Eye (tissue), 1 donor: Measurements from ENCODE around the gene CGB2.
A peak's percentile ranks its signal among the peaks of the same experiment; 100 is the strongest.
"Not testable (repeated sequence)": the region's sequence is repeated elsewhere in the genome, so short reads cannot be mapped to it uniquely, and the experiment has no call there.

Experiments
- DNase-seq: peaks from one replicate; pipeline ENCODE4 v3.0.0-alpha.2; 2015

Gene CGB2

DNA sequence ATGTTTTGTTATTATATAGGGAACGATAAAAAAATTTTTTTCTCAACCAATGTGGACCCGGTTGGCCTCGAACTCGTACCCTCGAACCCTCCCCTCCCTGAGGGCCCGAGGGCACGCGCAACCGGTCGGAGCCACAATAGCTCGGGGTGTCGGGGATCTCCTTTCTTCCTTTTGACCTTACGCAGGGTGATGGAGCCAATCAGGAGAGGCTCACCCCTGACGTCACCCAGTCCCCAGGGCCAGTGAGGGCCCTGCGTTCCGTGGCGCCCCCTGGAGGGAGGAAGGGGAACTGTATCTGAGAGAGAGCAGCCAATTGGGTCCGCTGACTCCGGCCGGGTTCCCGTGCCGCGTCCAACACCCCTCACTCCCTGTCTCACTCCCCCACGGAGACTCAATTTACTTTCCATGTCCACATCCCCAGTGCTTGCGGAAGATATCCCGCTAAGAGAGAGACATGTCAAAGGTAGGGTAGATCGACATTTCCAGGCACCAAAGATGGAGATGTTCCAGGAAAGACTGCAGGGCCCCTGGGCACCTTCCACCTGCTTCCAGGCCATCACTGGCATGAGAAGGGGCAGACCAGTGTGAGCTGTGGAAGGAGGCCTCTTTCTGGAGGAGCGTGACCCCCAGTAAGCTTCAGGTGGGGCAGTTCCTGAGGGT is at the start of gene CGB2:
Gene CGB2, plus strand, starts transcription at position 249 of the 660 bp plus-strand sequence. Its CDS starts 206 bp downstream, at position 455.
- not testable (repeated sequence) for DNase-seq

DNA sequence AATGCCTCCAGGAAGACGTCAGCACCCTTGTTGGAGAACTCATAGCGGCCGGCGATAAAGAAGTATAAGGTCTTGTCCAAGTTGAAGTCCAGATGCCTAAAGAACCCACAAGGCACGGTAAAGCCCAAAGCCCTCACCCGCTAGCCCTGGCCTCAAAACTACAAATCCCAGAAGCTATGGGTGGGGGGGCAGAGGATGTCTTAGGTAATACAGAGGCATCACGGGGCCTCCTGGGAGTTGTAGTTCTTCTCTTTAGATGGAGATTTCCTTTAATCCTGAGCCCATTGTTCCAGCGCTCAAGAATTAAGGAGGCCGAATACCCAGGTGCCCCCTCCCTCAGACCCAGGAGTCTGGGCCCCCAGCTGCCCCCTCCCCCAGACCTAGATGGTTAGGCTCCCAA is 49.4 kb upstream of the CGB2 start:
- no peak for DNase-seq

DNA sequence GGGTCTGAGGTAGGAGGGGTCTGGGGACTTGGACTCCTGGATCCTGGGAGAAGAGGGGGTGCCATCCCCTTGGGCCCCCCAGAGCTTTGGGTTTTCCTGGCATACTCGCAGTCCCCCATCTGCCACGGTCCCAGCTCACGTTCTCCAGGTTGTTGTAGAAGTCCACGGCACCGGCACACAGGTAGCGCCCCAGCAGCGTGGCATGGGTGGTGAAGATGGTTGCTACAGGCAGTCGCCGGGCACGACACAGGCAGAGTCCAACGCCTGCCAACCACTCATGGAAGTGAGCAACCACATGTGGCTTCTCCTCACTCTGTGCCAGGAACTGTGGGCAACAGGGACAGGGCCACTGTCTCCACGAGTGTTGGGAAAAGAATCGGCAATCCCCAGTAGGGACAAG is 46.0 kb upstream of the CGB2 start:
- no peak for DNase-seq

DNA sequence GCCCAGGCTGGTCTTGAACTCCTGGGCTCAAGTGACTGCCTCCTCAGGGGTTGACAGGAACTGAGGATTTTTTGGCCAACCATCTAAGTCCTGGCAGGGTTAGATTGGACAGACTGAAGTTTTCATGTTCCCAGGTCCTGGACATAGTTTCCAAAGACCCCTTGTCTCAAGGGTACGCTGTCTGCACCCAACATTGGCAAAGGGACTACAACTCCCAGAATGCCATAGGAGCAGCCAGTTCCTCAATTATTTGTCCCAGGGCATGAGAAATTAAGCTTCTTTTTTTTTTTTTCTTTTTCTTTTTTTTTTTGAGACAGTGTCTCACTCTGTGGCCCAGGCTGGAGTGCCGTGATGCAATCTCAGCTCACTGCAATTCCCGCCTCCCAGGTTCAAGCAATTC is 45.5 kb upstream of the CGB2 start:
- DNase-seq = no peak

DNA sequence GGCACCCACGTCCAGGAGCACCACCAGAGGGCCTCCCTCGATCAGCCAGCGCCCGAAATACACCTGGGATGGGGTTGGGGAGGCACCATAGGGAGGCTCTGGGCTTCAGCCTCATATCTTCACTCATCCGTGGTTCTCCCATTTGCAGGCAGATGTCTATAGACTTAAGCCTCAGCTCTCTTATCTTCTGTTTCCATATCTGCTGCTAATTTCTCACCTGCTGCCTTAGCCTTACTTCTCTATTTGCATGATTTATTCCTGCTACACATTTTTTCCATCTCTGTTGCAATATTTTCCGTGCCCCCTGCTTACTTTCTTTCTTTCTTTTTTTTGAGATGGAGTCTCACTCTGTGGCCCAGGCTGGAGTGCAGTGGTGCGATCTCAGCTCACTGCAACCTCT is 44.4 kb upstream of the CGB2 start:
- DNase-seq = no peak

DNA sequence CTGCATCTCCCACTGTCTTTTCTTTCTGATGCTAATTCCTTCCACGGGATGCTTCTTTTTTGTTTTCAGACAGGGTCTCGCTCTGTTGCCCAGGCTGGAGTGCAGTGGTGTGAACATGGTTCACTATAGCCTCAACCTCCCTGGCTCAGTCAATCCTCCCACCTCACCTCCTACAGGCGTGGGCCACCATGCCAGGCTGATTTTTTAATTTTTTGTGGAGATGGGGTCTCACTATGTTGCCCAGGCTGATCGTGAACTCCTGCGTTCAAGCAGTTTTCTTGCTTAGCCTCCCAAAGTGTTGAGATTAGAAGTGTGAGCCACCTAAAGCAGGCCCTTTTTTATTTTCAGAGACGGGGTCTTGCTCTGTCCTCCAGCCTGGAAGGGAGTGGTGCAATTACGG is 43.4 kb upstream of the CGB2 start:
- DNase-seq = no peak

DNA sequence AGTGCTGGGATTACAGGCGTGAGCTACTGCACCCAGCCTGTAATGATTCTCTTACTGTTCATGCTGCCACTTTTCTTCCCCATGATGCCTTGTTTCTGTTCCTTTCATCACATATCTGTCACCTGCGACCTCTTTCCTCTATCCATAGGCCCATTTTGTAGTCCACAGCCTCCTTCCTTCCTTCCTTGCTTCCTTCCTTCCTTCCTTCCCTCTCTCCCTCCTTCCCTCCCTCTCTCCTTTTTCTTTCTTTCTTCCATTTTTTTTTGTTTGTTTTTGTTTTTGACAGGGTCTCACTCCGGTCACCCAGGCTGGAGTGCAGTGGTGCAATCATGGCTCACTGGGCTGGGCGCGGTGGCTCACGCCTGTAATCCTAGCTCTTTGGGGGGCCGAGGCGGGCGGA is 42.8 kb upstream of the CGB2 start:
- no peak for DNase-seq

DNA sequence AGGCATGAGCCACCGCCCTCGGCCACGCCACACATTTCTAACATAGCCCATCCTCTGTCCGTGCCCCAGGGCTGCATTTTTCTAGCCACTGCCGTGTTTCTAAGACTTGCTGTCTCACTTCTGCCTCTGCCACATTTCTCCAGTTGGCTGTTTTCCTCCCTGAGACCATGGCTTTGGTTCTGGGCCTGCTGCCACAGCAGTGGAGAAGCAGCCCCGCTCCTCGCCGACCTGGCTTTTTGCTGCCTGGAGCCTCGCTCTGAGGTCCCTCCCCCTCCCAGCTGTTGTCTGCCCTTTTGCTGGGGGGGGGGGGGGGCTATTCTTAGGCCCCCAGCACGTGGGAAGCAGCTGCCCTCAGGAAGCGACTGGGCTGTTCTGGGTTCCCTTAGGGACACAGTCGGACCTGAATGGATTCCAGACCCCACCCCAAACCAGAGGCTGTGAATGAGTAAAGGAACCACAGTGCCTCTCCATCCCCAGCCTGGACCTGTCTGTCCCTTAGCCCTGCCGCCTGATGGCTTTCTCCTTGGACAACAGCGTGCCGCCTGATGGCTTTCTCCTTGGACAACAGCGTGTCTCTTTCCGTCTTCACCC is 41.9 kb upstream of the CGB2 start:
- DNase-seq = no peak

DNA sequence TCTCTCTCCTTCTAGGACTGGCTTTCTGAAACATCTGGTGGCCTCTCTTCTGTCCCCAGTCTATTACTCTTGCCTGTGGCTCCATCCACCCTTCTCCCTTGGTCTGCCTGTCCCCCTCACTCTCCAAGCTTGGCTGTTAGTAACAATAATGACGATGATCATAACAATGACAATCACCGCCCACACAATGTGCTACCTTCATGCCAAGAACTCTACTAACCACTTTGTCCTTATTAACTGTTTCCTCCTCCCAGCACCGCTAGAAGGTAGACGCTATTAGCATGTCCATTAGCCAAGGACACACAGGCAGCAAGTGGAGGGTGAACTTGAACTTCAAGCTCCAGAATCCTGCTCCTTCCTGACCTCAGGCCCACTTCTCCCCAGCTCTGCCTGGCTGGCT is 41.3 kb upstream of the CGB2 start:
- DNase-seq = no peak

DNA sequence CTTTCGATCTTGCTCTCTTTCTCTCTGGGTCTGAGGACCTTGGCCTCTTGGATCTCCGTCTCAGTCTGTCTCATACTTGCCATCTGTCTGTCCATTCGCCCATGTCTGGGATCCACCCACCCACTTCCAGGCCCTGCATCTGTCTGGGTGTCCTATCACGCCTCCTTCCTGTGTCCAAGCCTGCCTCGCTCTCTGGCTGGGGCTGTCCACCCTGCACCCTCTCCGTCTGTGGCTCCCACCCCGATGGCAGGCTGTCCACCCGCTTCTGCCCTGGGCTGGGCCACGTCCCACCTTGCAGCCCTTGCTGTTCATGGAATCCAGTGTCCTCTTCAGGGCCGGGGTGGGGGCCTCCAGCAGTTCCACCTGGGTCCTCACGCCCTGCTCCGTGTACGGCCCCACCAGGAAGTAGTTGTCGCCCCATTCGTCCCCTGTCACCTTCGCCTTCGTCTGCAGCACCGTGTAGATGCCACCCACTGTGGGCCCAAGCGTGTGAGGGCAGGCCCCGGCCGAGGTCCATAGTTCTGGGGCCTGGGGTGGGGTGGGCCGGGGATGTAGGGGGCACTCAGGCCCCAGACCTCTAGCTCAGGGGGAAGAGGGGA is 40.6 kb upstream of the CGB2 start:
- DNase-seq = no peak

DNA sequence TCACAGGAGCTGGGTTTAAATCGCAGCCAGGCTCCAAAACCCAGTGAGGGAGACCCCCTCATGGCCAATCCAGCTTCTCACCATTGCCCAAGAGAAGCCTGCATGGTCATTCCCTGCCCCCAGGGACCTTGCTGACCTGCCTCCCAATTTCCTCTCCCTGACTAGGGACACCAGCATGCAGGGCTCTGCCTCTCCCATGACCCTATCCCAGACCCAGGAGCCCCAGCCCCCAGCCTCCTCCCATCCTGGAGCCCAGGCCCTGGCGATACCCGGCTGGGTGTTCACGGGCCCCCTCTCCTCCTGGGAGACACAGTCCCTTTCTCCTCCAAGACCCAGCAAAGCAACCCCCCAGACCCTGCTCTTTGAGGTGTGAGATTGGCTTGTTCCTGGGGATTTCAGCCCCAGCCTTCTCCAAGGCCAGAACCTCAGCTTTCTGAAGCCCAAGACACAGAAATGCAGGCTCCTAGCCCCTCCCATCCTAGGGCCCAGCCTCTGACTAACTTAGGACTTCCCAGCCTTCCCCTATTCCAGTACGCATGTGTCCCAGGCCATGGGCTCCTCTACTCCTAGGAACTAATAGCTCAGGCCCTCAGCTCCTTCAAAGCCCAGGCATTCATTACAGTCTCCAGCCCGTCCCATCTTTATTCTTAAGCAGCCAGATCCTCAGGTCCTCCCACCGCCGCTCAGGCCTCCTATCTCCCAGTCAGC is 39.7 kb upstream of the CGB2 start:
- peak; percentile 51 for DNase-seq

DNA sequence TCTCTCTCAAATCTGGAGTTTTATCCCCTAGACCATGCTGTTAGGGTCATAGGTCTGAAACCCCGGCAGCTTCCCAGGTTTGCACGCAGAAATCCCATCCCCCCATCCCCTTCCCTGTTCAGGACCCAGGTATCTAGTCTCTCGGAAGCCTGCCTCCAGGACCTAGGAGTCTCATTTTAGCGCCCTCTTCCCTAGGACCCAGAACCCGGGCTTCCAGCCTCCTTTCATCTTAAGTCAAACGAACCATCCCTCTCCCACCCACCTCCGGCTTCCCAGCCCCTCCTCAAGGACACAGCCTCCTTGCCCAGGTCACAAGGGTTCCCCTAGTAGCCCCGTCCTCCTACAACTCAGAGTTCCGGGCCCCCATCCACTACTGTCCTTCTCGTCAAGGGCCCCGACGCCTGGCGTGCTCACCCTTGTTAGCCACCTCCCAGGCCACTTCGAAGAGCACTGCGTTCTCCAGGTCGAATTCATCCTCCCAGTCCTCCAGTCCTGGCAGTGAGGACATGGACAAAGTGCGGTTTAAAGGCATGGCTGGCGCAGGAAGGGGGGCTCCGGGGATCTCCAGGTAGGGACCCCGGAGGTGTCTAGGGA is 39.0 kb upstream of the CGB2 start:
- DNase-seq = no peak

DNA sequence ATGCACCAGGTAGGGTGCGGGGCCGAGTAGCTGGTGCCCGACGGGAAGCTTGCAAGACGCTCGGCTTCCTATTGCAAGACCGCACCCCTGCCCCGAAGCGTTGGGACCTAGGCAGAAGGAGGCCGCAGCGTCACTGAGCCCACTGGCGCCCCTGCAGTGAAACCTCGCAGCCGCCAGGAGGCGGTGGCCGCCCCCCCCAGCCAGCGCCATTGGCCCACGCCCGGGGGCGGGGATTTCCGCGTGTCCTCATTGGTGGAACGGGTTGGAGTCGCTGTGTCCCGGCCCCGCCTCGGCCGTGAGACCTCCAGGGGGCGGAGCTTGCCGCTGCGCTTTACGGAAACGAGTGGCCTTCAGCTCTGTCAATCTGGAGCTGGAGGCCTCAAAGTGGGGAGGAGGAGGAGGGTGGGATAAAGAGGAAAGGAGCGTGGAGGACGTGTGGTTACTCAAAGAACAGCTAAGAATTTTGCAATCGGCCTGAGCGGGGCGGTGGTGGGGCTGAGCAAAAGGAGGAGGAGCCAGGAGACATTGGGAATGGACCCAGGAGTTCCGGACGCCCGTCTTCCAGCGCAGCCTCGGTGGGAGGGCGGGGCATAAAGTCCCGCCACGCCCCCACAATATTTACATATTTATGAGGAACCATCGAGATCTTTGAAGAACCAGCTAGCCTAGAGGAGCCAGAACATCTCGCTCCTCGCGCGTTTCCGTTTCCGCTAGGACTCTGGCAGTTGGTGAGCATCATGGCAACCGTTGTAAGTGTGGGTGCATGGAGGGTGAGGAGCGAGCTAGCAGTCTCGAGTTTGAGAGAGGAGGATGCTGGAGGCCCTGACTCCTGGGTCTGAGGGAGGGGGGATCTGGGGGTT is 38.3 kb upstream of the CGB2 start, which contains the start of the genes GYS1 and RUVBL2:
Gene GYS1, minus strand, starts transcription at position 135 of the 860 bp plus-strand sequence. CDS start 197 bp downstream, outside the sequence.
Gene RUVBL2, plus strand, starts transcription at position 713 of the 860 bp plus-strand sequence. Its CDS starts 25 bp downstream, at position 738.
- peak; percentile 100 for DNase-seq

DNA sequence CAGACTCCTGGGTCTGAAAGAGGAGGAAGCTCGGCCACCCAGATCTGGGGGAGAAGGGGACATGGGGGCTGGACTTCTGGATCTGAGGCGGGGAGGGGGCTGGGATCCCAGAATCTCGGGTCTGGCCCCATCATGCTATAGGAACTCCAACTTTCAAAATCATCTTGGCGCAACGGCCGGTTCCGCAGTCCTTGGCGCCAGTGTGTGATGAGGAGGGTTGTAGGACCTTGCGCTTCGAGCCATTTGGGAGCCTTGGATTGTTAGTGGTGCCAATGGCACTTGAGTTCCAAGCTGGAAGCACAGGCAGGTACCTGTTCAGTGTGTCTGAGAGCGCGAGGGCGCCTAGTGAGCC is 37.7 kb upstream of the CGB2 start:
- no peak for DNase-seq

DNA sequence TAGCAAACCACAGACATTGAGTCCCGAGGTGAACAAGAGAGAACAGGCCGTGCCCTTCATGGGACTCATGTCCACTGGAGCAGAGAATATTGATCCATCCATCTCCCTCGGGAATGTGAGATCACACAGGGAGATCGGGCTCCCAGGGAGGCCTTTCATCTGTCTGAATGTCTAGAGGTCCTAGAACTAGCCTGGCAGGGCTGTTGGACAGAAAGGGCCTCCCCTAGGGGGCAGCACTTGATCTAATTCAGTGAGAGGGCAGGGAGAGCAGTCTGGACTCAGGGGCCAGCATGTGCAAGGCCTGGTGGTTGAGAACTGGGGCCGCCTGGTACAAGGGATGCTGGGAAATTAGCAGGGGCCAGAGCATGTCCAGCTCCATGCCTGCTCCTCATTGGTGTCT is 33.7 kb upstream of the CGB2 start:
- peak; percentile 58 for DNase-seq

DNA sequence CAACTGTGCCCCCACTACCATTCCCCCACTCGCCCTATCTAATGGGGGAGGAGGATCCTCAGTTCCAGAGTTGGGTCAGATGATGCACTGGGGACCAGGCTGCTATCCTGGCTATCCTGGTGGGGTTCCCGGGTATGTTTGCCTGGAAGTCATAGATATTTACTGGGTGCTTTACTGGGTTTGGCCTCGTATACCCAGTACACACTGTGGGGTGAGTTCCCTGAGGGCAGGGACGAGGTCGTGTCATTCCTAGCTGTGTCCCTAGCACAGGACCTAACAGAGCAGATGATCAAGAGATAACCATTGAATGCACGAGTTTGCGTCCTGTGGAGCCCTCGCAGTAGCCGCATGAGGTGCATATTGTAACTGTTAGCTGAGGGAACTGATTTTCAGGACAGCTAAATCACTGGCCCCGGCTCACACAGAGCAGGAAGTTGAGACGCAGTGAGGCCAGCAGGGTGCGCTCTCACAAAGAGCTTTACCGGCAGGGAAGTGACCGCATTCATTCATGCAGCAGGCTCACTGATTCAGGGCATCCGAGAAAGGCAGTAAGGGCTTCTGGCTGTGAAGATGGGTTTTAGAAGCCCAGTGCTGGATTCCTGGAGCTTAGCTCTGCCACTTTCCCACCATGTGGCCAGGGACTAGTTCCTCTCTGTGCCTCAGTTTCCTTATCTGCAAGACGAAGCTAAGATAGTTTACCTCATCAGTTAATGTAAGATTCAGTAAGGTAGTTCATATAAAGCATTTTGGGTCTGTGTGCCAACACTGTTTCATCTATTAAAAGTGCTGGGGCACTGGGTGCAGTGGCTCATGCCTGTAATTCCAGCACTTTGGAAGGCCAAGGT is 32.0 kb upstream of the CGB2 start:
- DNase-seq = peak; percentile 86

DNA sequence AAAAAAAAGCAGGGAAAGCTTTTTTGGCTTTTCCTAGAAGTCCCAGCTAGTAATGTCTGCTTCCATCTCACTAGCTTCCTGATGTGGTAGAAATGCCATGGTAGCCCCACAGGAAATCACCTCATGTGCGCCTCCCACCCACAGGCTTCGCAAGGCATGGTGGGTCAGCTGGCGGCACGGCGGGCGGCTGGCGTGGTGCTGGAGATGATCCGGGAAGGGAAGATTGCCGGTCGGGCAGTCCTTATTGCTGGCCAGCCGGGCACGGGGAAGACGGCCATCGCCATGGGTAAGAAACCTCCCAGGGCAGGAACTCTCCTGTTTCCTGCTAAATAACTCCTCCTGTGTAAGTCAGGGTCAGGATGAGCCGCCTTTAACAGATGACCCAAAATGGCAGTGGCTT is 27.6 kb upstream of the CGB2 start:
- DNase-seq = no peak

DNA sequence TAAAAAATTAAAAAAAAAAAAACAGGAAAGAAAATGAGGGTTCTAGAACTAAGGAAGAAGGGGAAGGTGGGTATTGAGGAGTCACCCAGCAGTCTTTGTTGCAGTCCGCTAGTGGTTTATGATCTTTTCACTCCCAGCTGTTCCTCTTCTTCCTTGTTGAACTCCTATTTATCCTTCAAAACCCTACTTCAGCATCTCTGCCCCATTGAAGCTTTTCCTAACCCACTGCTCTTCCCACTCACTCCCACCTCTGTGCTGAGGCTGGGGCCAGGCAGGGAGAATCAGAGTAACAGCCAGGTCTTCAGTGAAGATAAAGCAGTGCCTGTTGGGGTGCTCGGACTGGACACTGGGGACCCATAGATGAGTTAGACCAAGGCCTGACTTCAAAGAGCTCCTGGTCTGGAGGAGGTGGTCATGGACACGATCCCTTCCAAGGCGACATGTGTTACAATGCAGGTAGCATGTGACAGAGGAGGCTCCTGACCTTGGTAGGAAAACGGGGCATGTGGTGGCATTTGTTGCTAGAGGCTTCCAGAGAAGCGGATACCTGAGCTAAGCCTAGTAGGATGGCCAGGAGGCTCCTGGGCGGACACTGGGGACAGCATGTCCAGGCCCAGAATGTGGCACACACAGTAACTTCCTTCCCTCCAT is 26.6 kb upstream of the CGB2 start:
- no peak for DNase-seq

DNA sequence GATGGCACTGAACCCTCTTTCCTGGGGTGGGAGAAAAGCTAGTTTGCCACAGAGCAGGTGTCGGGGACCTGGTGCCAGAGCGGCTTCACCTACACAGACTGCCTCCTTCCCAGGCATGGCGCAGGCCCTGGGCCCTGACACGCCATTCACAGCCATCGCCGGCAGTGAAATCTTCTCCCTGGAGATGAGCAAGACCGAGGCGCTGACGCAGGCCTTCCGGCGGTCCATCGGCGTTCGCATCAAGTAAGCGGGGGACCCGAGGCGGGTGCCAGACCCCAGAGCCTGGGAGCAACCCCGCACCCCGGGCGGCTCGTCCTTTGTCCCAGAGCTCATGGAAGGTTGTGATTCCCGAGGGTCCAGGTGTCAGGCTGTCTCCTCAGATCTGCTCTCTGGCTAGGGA is 24.8 kb upstream of the CGB2 start:
- no peak for DNase-seq

DNA sequence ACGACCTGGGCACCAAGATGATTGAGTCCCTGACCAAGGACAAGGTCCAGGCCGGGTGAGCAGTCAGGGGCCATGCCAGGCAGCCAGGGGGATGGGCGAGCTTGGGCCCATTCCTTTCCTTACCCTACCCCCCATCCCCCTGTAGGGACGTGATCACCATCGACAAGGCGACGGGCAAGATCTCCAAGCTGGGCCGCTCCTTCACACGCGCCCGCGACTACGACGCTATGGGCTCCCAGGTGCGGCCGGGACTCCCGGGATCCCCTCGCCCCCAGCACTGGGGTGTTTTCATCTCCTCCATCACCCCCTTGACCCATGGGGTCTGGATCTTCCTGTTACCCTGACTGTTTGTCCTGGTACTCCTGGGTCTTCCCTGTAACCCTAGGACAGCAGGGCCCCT is 21.9 kb upstream of the CGB2 start:
- DNase-seq = no peak

DNA sequence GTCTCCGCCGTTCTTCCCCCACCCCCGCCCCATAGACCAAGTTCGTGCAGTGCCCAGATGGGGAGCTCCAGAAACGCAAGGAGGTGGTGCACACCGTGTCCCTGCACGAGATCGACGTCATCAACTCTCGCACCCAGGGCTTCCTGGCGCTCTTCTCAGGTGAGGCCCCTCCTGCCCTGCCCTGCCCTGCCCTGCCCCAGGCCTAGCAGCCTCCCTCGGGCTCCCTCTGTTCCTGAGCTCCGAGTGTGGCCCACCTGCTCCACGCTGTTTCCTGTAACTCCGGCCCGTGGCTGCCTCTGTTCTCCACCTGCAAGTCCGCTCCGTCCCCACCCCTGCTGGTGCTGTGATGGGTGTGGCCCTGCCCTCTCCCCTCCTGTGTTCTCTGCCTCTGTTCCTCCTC is 21.2 kb upstream of the CGB2 start:
- DNase-seq = no peak
